Endometrial microvascular endothelial cells (primary cell): Measurements from ENCODE around the gene KCNT1. TPM values are rescaled to one million over a fixed set of nuclear protein-coding genes. Genes with fewer than 3 reads are reported as not detected.

ENCODE experiments used
- in situ Hi-C: cut with HindIII; loops from 2 replicates; pipeline ENCODE4 v1.10.0; 2017; ENCODE audit warnings: low sequenced_read_pairs, low pct_unique_long_range_greater_than_20kb; ENCODE audit errors: inconsistent ontology term
- total RNA-seq: library from RNA; depleted of rRNA; stranded (reverse); fragments of >200 nt; gene quantifications from one replicate; pipeline ENCODE4 v1.2.3, GENCODE V29; 2015; ENCODE audit errors: inconsistent ontology term

The KCNT1 gene
- total RNA-seq, 1 donor from 2014 or later, result not detected

DNA sequence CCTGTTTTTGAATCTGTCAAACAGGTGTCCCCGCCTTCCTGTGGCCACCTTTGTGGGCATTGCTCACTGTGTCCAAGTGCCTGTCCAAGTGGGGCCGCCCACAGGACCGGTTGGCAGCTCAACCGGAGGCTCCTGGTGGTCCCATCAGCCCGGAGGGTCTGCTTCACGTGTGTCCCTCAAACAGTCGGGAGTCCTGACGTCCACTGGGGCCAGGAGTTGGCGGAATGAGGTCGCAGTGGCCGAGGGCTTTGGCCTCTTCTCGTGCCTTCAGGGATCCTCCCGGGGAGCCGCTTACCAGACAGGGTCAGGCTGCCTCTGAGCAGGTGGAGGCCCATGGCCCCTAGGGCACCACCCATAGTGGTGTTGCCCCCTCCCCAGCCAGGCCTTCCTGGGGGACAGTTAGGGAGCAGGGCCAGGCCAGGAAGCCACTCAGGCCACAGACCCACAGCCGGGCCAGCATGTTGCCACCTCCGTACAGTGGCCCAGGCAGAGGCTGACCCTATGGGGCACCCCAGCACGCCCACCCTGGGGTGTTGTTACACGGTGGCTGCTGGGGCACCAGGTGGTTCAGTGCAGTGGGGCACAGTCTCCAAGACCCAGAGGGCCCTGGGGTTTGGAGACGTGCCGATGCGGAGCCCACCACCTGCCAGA lies 69.5 kb downstream of the KCNT1 start:
- in situ Hi-C loops, result no loop called here

DNA sequence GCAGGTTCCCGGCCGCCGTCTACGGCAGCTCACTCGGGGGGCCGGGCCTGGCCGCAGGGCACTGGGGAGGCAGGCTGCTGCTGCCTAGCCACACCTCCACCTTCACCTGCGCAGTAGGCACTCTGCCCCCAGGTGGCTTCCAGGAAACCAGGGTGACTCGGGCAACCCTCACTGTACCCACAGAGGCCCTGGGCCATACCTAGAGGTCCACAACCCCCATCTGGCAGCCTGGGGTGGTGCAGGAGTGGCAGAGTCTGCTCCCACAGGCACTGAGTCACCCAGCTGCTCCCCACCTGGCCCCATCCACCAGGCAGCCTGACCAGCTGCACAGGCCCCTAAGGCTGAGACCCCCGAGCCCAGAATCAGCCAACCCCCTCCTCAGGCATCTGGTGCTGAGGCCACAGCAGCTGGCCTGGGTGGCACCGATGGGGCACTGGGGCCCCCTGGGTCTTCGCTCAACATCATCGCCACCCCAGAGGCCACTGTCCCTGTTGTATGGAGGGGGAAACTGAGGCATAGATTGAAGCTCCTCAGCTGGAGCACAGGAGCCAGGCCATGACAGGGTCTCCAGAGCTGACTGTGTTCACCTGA lies 70.2 kb downstream of the KCNT1 start:
- in situ Hi-C loops, result no loop called here

DNA sequence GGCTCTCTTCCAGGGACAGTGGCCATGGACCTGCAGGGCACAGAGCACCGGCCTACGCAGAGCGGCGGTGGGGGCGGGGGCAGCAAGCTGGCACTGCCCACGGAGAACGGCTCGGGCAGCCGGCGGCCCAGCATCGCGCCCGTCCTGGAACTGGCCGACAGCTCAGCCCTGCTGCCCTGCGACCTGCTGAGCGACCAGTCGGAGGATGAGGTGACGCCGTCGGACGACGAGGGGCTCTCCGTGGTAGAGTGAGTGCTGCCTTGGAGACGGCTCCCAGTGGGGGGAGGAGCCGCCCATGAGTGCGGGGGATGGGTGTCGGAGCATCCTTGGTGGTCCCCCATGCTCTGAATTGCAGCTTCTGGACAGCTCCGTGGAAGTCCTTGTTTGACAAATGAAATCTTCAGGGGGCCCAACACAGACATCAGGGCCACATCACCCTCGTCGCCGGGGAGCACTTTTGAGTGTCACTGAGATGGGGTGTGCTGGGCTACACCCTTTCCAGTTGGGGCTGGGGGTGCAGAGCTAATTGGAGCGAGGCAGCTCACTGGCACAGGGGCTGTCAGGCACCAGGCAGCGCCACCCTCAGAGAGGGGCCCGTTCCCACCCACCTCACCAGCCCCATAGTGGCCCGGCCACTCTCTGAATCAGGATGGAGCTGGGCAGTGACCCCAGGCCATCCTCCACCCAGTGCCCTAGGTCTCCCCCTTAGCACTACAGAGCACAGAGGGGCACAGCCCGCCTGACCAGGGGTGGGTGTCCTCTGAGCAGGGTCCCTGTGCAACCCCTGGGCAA lies 70.9 kb downstream of the KCNT1 start:
- in situ Hi-C loops, result no loop called here

DNA sequence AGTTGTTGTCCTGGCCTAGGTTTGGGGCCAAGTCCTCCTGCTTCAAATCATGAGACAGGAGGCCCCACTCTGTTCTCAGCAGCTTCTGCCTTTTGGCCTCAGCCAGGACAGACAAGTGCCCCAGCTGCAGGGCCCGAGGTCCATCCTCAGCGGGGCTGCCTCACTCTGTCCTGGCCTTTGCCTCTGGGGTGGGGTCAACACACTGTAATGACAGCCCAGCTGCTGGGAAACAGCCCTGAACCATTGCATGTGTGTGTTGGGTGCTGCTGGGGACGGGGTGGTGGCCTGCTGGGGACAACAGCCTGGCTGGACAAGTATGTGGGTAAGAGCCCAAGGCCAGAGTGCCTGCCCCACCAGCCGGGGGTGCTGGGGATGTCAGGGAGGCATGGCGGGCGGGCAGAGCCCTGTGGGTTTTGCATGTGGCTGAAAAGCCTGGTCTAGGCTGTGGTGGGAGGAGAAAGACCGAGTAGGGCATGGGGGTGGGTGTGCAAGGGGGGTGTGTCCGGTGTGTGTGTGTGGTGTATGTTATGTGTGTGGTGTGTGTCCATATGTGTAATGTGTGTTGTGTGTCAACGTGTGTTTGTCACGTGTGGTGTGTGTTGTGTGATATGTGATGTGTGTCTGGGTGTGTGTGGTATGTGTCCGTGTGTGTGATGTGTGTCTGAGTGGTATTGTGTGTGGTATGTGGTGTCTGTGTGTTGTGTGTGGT lies 71.7 kb downstream of the KCNT1 start:
- in situ Hi-C loops, result no loop called here

DNA sequence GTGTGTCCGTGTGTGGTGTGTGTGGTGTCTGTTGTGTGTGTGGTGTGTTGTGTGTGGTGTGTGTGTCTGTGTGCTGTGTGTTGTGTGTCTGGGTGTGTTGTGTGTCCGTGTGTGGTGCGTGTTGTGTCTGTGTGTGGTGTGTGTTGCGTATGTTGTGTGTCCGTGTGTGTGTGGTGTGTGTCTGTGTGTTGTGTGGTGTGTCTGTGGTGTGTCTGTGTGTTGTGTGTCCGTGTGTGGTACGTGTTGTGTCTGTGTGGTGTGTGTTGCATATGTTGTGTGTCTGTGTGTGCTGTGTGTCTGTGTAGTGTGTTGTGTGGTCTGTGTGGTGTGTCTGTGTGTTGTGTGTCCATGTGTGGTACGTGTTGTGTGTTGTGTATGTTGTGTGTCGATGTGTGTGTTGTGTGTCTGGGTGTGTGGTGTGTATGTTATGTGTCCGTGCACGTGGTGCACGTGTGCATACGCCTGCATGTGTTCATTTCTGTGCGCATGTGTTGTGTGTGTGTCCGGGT lies 72.3 kb downstream of the KCNT1 start:
- in situ Hi-C loops, result no loop called here

DNA sequence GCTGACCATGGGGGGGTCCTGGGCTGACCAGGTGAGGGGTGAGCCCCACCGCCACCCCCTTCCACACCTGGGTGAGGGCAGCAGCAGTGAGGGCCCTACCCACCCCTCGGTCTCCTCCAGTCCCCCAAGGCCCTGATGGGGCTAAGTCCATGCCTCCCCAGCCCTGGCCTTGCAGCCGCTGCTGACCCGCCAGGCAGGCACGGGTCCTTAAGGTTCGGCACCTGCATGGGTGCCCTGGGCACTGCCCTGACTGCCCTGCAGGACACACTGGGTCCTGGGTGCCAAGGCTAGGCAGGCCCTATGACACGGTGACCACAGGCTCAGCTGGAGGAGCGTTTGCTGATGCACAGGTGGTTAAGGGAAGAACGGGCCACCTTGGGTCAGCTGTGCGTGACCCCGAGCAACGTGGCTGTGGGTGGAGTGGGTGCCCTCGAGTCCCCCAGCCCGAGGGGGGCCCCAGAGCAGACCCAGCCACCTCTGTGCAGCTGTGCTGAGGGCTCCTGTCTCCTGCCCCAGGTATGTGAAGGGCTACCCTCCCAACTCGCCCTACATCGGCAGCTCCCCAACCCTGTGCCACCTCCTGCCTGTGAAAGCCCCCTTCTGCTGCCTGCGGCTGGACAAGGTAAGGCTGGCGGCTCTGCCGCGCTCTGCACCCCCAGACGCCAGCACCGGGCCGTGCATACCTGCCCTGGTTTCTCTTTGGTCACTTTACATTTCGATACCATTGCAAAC lies 73.0 kb downstream of the KCNT1 start:
- in situ Hi-C loops, result no loop called here

DNA sequence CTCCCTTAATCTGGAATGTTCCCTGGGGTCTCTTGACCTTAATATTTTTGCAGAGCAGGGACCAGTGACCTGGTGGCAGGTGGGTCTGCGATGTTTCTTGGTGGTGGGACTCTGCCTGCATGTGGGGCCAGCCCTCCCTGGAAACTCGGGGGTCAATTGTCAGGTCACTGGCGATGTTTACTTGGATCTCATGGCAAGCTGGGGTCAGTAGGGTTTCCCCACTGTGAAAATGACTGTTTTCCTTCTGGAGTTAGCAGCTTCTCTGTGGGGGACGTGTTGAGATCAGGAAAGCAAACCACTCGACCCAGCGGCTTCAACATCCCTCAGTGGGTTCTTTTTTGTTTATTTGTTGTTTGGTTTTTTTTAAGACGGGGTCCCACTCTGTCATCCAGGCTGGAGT lies 73.9 kb downstream of the KCNT1 start:
- in situ Hi-C loops, result no loop called here

DNA sequence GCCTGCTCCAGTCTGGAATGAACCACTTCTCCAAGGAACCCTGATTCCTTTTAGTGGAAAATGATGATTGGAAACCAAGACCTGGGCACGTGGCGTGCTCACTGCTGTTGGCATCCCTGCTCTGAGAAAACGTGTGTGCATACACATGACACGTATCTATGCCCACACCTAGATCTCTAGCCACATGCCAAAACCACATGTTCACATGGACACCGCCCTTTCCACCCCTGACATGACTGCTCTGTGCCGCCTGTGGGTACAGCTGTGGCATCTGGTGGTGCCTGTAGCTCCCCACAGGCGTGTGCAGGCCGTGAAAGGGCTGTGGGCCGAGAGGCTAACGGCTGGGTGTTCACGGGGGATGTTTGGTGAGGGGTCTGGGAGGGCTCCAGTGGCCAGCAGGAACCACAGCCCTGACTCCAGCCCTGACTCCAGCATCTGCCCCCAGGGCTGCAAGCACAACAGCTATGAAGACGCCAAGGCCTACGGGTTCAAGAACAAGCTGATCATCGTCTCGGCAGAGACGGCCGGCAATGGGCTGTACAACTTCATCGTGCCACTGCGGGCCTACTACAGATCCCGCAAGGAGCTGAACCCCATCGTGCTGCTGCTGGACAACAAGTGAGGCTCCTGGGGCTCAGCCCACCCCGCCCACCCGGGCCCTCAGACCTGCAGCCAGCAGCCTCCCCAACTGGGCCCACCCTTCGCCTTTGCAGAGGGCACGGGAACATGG lies 75.1 kb downstream of the KCNT1 start:
- in situ Hi-C loops, result no loop called here

DNA sequence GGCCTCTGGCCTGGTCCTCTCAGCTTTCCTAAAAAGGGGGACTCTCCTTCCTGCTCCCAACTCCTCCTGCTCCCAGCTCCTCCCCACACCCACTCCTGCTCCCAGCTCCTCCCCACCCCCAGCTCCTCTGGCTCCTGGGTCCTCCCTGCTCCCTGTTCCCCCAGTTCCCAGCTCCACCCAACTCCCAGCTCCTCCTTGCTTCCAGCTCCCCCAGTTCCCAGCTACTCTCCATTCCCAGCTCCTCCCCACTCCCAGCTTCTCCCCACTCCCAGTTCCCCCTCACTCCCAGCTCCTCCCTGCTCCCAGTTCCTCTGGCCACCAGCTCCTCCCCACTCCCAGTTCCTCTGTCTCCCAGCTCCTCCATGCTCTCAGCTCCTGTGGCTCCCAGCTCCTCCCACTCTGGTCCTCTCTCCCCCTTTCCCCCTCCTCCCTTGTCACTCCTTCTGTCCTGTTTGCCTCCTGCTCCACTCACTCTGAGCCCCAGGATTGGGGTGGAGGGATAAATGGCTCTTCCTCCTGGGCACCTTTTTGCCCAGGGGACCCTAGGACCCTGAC lies 75.7 kb downstream of the KCNT1 start:
- in situ Hi-C loops, result no loop called here

DNA sequence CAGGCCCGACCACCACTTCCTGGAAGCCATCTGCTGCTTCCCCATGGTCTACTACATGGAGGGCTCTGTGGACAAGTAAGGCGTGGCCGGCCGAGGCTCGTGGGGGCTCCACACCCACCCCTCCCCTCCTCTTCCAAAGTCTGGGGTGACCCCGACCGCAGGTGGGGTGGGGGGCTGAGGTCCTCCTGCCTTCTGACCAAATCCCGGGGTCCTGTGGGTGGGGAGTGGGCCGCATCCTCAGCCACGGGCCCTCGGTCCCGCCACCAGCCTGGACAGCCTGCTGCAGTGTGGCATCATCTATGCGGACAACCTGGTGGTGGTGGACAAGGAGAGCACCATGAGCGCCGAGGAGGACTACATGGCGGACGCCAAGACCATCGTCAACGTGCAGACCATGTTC lies 76.4 kb downstream of the KCNT1 start:
- in situ Hi-C loops, result no loop called here

DNA sequence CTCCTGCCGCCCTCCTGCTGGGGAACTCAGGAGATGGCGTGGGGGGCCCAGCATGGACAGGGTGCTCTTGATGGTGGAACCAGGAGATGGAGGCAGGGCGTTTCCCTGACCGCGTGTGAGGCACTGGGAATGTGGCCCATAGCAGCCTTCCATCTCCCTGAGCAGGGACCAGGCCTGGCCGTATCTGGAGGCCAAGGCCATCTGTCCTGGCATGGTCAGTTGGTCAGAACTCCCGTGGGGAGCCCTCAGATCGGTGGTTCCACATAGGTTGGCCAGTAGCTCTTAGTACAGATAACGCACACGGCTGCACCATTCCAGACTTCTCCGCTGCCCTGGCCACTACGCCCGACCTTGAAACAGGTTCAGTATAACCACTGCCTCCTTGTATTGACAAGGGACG lies 77.6 kb downstream of the KCNT1 start:
- in situ Hi-C loops, result no loop called here

DNA sequence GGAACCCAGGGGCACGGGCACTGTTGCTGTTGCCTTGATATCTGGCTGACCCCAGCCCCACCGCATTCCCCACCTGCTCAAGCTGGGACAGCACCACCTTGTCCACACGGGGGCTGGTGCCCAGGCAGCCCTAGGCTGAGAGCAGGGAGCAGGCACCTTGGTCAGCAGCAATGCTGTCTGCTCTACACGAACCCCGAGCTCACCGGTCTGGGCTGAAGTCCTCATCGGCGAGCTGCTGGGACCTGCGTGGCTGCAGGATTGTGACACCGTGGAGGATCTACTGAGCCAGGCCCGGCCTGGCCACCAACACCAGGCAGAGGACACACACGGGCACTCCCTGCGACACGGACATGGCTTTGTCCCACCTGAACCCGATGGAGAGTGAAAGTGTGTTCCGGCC lies 78.1 kb downstream of the KCNT1 start:
- in situ Hi-C loops, result no loop called here

DNA sequence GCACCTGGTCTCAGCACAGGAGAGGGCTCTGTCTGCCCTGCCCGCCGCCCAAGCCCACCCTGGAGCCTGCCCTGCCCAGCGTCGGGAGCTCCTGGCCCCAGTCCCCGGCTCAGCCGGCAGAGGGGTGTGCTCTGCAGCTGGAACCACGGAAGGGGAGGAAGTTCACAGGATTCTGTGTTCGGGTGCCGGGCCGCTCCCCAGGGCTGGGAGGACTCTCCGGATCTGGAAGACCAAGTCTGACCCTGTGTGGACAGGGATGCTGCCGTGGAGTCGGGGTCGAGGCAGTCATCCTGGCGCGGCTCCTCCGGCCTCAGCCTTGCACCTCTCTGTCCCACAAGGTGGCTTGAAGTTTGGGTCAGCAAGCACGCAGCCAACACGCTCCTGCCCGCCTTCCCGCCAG lies 78.6 kb downstream of the KCNT1 start:
- in situ Hi-C loops, result no loop called here

DNA sequence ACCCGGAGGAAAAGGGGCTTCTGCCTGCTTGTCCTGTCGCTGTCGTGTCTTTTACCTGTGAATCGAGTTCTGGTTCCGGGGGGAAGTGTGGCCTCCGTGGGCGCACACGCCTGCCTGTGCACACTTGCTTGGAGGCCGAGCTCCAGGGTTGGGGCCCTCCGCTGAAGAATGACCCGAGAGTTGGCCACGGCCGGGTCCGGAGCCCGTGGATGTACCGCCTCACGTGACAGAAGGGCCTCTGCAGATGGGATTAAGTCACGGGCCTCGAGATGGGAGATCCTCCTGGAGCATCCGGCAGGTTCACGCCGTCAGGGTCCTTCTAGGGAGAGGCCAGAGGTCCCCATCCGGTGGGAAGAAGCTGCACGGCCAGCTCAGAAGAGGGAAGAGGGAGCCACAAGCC lies 81.0 kb downstream of the KCNT1 start:
- in situ Hi-C loops, result no loop called here

DNA sequence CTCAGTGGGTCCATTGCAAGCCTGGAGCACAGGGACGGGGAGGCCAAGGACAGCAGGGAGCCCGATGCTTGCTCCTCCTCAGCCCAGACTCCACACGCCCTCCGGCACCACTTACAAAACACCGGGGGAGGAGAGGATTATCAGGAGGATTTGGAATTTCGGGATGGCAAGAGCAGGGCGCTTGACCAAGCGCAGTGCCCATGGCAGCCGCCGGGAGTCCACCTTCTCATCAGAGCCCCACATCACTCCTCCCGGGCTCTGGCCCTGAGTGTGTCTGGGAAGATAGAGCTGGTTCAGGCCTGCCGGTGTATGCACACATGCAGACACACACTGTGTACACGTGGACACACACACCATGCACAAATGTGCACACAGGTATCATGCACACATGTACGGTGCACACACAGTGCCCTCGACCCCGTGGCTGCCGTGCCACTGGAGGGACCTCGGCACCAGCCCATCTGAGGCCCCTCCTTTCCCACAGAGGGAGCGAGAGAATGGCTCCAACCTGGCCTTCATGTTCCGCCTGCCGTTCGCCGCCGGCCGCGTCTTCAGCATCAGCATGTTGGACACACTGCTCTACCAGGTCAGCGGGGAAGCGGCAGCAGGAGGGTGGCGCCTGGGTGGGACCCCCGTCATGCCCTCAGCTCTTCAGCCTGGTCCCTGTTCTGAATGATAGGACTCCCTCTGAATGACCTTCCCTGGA lies 81.7 kb downstream of the KCNT1 start:
- in situ Hi-C loops, result no loop called here

DNA sequence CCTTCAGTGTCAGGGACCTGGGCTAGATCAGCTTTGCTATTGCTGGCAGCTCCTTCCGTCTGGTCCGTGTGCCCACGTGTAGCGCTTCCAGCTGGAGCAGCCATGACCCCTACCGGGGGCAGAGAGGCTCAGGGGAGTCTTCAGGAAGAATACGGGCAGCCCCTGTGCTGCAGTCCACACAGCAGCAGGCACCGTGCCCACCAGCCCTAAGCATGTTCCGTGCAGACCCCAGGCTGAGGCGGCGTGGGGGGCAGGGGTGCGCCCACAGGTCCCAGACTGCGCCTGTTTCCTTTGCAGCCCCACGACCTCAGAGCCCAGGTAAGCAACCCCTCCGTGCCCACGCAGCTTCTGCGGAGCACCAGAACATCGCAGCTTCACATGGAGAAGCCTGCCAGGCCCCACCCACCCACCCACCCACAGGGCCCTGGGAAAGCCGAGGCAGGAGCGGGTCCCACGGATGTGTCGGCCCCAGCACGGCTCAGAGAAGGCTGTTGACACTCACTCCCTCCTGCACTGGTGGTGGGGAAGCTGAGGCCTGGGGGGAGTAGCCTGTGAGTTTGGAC lies 83.1 kb downstream of the KCNT1 start:
- in situ Hi-C loops, result no loop called here

DNA sequence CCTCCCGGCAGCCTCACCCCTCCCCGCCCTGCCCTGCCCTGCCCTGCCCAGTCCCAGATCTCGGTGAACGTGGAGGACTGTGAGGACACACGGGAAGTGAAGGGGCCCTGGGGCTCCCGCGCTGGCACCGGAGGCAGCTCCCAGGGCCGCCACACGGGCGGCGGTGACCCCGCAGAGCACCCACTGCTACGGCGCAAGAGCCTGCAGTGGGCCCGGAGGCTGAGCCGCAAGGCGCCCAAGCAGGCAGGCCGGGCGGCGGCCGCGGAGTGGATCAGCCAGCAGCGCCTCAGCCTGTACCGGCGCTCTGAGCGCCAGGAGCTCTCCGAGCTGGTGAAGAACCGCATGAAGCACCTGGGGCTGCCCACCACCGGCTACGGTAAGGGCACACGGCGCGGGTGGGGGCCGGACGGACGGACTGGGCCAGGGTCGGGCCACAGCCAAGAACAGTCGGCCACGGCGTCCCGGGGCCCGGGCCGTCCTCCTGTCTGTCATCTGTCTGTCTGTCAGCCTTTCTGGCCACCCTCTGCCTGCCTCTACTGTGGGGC lies 84.2 kb downstream of the KCNT1 start:
- in situ Hi-C loops, result no loop called here
